ENCODE measurements around the gene HTRA1.

DNA sequence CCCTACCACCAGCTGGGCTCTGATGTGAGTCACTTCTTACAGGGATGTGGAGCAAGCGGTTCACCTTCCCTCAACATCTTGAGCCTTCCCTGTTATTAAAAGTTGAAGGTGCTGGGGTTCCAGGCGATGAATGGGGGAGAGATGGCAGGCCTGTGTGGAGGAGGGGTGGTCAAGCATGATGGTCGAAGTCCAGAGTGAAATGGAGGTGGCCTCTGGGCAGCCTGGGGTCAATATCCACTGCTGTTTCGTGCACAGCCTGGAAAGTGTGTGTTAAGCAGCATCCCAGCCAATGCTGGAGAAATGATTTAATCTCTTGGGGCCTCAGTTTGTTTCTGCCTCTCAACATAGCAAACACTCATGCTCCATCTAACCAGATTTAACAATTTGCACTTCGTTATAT is 65.5 kb downstream of the HTRA1 start:
- TF ChIP-seq, protein P1, sequence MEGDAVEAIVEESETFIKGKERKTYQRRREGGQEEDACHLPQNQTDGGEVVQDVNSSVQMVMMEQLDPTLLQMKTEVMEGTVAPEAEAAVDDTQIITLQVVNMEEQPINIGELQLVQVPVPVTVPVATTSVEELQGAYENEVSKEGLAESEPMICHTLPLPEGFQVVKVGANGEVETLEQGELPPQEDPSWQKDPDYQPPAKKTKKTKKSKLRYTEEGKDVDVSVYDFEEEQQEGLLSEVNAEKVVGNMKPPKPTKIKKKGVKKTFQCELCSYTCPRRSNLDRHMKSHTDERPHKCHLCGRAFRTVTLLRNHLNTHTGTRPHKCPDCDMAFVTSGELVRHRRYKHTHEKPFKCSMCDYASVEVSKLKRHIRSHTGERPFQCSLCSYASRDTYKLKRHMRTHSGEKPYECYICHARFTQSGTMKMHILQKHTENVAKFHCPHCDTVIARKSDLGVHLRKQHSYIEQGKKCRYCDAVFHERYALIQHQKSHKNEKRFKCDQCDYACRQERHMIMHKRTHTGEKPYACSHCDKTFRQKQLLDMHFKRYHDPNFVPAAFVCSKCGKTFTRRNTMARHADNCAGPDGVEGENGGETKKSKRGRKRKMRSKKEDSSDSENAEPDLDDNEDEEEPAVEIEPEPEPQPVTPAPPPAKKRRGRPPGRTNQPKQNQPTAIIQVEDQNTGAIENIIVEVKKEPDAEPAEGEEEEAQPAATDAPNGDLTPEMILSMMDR (IDR thresholded peaks at IDR 0.05): no peak
- no peak for TF ChIP-seq POLR2A (IDR thresholded peaks at IDR 0.05)

Measured in esophagus squamous epithelium (tissue), 4 donors.